Astrocyte of the hippocampus (primary cell): ENCODE measurements around the gene VIL1.

Source experiments
- DNase-seq: peaks from one replicate; pipeline ENCODE4 v3.0.0; 2011; ENCODE audit warnings: low read depth, low spot score

Gene VIL1

GRCh38 chr2:218395090-218395444 lies 23.9 kb upstream of the VIL1 start:
- DNase-seq, result no peak

GRCh38 chr2:218395456-218395825 lies 23.5 kb upstream of the VIL1 start:
- no peak for DNase-seq

GRCh38 chr2:218395826-218396687 lies 22.9 kb upstream of the VIL1 start:
- peak; percentile 98 for DNase-seq

- peak; percentile 68 for DNase-seq
These were observed 22.0 kb upstream of the VIL1 start for GRCh38 chr2:218396688-218397462.

- no peak for DNase-seq
These were observed 21.5 kb upstream of the VIL1 start for GRCh38 chr2:218397463-218397819.

- peak; percentile 75 for DNase-seq
These were observed 21.0 kb upstream of the VIL1 start for GRCh38 chr2:218397820-218398436.

- DNase-seq, result peak; percentile 73
These were observed 20.2 kb upstream of the VIL1 start for GRCh38 chr2:218398437-218399390.

- DNase-seq, result peak; percentile 99
These were observed 19.3 kb upstream of the VIL1 start, which contains the start of gene CTDSP1 for GRCh38 chr2:218399391-218400166. CTDSP1 (plus strand) TSS chr2:218399868; CDS start chr2:218400091, 223 bp downstream.

- peak; percentile 58 for DNase-seq
These were observed 18.6 kb upstream of the VIL1 start for GRCh38 chr2:218400167-218400929.

- DNase-seq, result no peak
These were observed 17.7 kb upstream of the VIL1 start for GRCh38 chr2:218400930-218401881.

GRCh38 chr2:218401890-218402289 lies 17.0 kb upstream of the VIL1 start:
- DNase-seq, result no peak

- DNase-seq, result no peak
These were observed 16.4 kb upstream of the VIL1 start for GRCh38 chr2:218402491-218402901.

GRCh38 chr2:218402911-218403411 lies 16.0 kb upstream of the VIL1 start:
- no peak for DNase-seq

GRCh38 chr2:218403810-218404209 lies 15.1 kb upstream of the VIL1 start:
- DNase-seq, result no peak

GRCh38 chr2:218404351-218405085 lies 14.4 kb upstream of the VIL1 start:
- no peak for DNase-seq

GRCh38 chr2:218405086-218405745 lies 13.7 kb upstream of the VIL1 start:
- no peak for DNase-seq

- no peak for DNase-seq
These were observed 13.1 kb upstream of the VIL1 start for GRCh38 chr2:218405746-218406208.
